Type B pancreatic cell (in vitro differentiated cells): ENCODE measurements around the gene PPP6R3. TPM values are rescaled to one million over a fixed set of nuclear protein-coding genes. Genes with fewer than 3 reads are reported as not detected.

ENCODE experiments used
- DNase-seq: peaks from one replicate; pipeline ENCODE4 v3.0.0; 2021; ENCODE audit warnings: mixed read lengths; ENCODE audit not compliant: unreplicated experiment; ENCODE audit errors: extremely low spot score
- H3K27ac Mint-ChIP-seq: 2 replicates; pipeline ENCODE4 v1.8.0; 2021; ENCODE audit warnings: mild to moderate bottlenecking, mixed read lengths
- H3K27me3 Mint-ChIP-seq: 2 replicates; pipeline ENCODE4 v1.8.0; 2021; ENCODE audit warnings: mixed read lengths
- H3K36me3 Mint-ChIP-seq: 2 replicates; pipeline ENCODE4 v1.8.0; 2021; ENCODE audit warnings: mixed read lengths
- H3K4me1 Mint-ChIP-seq: one replicate; pipeline ENCODE4 v1.8.0; 2021; ENCODE audit warnings: mixed read lengths; ENCODE audit not compliant: unreplicated experiment
- H3K4me3 Mint-ChIP-seq: 2 replicates; pipeline ENCODE4 v1.8.0; 2021; ENCODE audit warnings: mild to moderate bottlenecking, mixed read lengths
- H3K9me3 Mint-ChIP-seq: 2 replicates; pipeline ENCODE4 v1.8.0; 2021; ENCODE audit warnings: mixed read lengths
- total RNA-seq: library from RNA; stranded (reverse); gene quantifications from 2 replicates; pipeline ENCODE4 v1.2.1, GENCODE V29; 2021; ENCODE audit warnings: low replicate concordance
- TF ChIP-seq, protein P1 (sequence below): fragments of 200-600 bp; sonication (generic); conservative IDR thresholded peaks from 2 replicates; pipeline ENCODE4 v1.5.0; 2021; ENCODE audit warnings: antibody characterized with exemption, mild to moderate bottlenecking

PPP6R3 gene
- total RNA-seq, 1 donor from 2014 or later = 104 TPM

DNA sequence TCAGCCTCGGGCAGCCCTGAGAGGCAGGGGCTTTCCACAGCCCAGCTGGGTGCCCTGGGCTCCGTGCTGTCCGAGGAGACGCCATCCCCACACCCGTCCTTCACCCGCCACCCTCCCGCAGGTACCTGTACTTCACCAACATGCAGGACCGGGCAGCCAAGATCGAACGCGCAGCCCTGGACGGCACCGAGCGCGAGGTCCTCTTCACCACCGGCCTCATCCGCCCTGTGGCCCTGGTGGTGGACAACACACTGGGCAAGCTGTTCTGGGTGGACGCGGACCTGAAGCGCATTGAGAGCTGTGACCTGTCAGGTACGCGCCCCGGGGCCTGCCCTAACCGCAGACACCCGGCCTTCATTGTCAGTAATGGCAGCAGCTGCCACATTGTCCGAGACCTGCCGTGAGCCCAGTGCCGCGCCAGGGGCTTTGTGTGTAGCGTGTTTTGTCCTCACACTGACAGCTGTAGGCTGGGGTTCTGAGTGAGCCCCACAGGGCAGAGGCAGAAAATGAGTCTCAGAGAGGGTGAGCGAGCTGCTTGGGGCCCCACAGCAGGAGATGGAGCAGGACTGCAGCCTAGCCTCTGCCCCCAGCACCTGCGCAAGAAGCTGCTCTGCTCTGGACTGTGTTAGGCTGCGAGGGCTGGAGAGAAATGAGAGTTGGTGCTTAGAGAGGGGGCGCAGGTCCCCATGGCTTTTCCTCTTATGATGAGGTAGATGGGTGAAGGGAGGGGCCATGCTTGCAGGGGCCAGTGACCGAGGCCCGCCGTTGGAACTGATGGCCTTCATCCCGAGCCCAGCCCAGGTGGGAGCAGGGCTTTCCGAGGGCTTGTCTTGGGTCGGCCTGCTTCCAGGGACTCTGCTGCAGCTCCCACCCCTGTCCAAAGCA lies 35.3 kb upstream of the PPP6R3 start:
- Mint-ChIP-seq H3K9me3 (peaks cover 10% of the 10 kb centered on the region), H3K27ac (no peak overlapping the region), H3K27me3 (no peaks in the 10 kb centered on the region), H3K4me3 (no peak overlapping the region), H3K4me1 (peaks cover 4% of the 10 kb centered on the region), H3K36me3 (peaks cover 25% of the 10 kb centered on the region)
- peak; percentile 64 for DNase-seq
- TF ChIP-seq, protein P1, sequence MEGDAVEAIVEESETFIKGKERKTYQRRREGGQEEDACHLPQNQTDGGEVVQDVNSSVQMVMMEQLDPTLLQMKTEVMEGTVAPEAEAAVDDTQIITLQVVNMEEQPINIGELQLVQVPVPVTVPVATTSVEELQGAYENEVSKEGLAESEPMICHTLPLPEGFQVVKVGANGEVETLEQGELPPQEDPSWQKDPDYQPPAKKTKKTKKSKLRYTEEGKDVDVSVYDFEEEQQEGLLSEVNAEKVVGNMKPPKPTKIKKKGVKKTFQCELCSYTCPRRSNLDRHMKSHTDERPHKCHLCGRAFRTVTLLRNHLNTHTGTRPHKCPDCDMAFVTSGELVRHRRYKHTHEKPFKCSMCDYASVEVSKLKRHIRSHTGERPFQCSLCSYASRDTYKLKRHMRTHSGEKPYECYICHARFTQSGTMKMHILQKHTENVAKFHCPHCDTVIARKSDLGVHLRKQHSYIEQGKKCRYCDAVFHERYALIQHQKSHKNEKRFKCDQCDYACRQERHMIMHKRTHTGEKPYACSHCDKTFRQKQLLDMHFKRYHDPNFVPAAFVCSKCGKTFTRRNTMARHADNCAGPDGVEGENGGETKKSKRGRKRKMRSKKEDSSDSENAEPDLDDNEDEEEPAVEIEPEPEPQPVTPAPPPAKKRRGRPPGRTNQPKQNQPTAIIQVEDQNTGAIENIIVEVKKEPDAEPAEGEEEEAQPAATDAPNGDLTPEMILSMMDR = no peak

DNA sequence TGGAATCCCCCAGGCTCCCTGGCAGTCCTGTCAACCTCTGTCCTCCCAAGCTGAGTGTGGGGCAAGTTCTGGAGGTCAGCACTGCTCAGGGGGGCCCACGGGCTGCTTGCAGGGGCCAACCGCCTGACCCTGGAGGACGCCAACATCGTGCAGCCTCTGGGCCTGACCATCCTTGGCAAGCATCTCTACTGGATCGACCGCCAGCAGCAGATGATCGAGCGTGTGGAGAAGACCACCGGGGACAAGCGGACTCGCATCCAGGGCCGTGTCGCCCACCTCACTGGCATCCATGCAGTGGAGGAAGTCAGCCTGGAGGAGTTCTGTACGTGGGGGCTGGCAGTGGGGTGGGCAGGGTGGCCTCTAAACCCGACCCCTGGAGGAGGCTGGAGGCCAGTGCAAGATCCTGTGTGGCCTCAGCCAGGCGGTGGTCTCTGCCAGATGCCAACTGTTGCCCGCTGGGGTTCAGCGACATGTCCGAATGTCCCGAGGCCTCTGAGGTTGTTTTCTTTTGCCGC lies 34.6 kb upstream of the PPP6R3 start:
- Mint-ChIP-seq H3K9me3 (peaks cover 10% of the 10 kb centered on the region), H3K36me3 (peaks cover 27% of the 10 kb centered on the region)
- TF ChIP-seq, protein P1 = no peak

GRCh38 chr11:68429661-68430060 lies 30.9 kb upstream of the PPP6R3 start:
- no peak overlapping the region for H3K4me3 Mint-ChIP-seq
- H3K27ac Mint-ChIP-seq = no peak overlapping the region
- peaks cover 23% of the 10 kb centered on the region for H3K36me3 Mint-ChIP-seq
- no peak for DNase-seq
- TF ChIP-seq, protein P1 = no peak
- H3K4me1 Mint-ChIP-seq = no peaks in the 10 kb centered on the region
- H3K27me3 Mint-ChIP-seq = no peaks in the 10 kb centered on the region
- H3K9me3 Mint-ChIP-seq = peaks cover 10% of the 10 kb centered on the region

More for the DNA sequence above, 34.6 kb upstream of the PPP6R3 start:
- no peak for DNase-seq
- no peak overlapping the region for H3K4me3 Mint-ChIP-seq
- H3K4me1 Mint-ChIP-seq = peaks cover 4% of the 10 kb centered on the region
- no peak overlapping the region for H3K27ac Mint-ChIP-seq
- H3K27me3 Mint-ChIP-seq = no peaks in the 10 kb centered on the region

DNA sequence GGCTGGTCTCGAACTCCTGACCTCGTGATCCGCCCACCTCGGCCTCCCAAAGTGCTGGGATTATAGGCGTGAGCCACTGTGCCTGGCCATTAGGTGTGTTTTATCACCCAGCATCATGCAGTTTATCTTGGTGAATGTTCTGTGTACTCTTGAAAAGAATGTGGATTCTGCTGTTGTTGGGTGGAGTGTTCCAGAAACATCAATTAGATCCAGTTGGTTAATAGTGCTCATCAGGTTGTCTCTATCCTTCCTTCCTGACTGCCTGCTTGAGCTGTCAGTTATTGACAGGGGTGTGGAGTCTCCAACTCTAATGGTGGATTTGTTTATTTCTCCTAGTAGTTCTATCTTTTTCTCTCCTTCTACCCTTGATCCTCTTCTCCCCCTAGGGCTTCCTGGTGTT lies 30.2 kb upstream of the PPP6R3 start:
- peaks cover 10% of the 10 kb centered on the region for H3K9me3 Mint-ChIP-seq
- H3K4me1 Mint-ChIP-seq = no peaks in the 10 kb centered on the region
- H3K36me3 Mint-ChIP-seq = peaks cover 19% of the 10 kb centered on the region
- H3K4me3 Mint-ChIP-seq = no peak overlapping the region
- TF ChIP-seq, protein P1 = no peak
- no peak for DNase-seq
- no peaks in the 10 kb centered on the region for H3K27me3 Mint-ChIP-seq
- H3K27ac Mint-ChIP-seq = no peak overlapping the region

DNA sequence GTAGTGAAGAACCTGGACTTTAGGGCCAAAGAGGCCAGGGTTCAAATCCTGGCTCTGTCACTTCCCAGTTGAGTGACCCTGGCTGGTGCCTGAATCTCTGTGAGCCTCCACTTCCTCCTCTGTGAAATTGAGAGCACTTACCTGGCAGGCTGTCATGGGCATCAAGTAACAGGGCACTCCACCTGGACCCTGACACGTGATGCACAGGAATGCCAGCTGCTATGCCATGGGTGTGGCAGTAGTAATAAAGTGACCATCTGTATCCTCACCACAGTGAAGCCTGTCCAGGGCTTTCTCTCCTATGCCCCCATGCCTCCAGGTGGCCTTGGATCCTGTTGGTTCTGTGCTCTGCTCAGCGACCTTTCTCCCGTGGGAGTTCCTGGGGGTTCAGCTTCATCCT lies 29.8 kb upstream of the PPP6R3 start:
- Mint-ChIP-seq H3K36me3 (peaks cover 19% of the 10 kb centered on the region), H3K4me3 (no peak overlapping the region), H3K27ac (peak overlapping the region; percentile 46), H3K27me3 (no peaks in the 10 kb centered on the region), H3K4me1 (no peaks in the 10 kb centered on the region), H3K9me3 (peaks cover 10% of the 10 kb centered on the region)
- TF ChIP-seq, protein P1 = no peak
- DNase-seq = no peak
